ENCODE data around the gene SOCS1.

- TF ChIP-seq CTCF (IDR thresholded peaks at IDR 0.05 in 8 of 11, conservative IDR thresholded peaks at IDR 0.05 in 3 of 11) = no peak
- no peak for TF ChIP-seq POLR2AphosphoS5 (IDR thresholded peaks at IDR 0.05)
- TF ChIP-seq POLR2A (IDR thresholded peaks at IDR 0.05) = no peak
Measured at GRCh38 chr16:11241480-11242204, 14.4 kb downstream of the SOCS1 start.
